Measurements from ENCODE around the gene RETREG2. TPM values are rescaled to one million over a fixed set of nuclear protein-coding genes. Genes with fewer than 3 reads are reported as not detected.

Gene RETREG2
- total RNA-seq, 1 experiment from 2014 or later = 106 TPM

DNA sequence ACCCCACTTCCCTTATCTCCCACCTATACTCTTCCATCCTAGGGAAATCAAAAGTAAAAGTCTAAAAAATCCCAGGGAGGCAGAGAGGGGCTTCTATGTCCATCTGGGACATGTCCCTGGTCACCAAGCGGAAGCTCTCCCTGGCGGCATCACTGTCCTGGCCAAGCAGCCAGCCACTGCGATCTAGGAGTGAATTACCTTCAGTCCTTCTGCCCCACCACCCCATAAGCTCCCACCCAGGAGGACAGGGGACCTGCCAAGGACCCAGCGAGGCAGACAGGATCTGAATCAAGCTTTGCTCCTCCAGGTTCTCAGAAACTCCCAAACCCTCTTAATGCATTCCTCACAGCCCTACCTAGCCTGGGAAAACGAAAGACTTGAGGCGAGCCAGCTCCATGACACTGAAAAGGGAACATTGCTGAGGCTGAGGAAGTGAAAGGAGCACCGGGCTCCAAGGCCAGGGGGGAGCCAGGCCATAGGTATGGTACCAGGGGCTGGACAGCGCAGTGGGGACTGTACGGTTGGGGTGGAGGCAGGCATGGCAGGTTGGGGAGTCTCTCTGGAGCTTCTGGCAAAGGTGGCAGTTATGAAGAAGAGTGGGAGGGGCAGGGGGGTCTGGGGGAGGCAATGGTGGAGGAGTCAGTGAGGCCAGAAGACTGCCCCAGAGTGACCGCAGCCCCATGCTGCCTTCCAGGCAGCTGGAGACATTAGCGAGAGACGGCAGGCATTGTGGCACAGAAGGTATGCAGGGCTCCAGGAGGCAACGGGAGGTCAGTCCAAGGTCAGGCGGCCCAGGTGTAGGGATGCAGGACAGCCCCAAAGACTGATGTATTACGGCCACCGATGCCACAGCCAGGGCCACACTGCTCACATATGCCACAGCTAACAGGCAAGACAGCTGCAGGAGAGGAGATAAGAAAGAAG, 5.6 kb upstream of the RETREG2 start:
- TF ChIP-seq POLR2AphosphoS5 (IDR thresholded peaks at IDR 0.05; ENCODE audit: low read depth, low read length) (no peak), TCF7L2 (IDR thresholded peaks at IDR 0.05; ENCODE audit: low read depth, low read length) (no peak), SIN3A (IDR thresholded peaks at IDR 0.05; ENCODE audit: borderline replicate concordance, insufficient read depth, low read depth, low read length) (no peak)
- TF ChIP-seq, protein P1, sequence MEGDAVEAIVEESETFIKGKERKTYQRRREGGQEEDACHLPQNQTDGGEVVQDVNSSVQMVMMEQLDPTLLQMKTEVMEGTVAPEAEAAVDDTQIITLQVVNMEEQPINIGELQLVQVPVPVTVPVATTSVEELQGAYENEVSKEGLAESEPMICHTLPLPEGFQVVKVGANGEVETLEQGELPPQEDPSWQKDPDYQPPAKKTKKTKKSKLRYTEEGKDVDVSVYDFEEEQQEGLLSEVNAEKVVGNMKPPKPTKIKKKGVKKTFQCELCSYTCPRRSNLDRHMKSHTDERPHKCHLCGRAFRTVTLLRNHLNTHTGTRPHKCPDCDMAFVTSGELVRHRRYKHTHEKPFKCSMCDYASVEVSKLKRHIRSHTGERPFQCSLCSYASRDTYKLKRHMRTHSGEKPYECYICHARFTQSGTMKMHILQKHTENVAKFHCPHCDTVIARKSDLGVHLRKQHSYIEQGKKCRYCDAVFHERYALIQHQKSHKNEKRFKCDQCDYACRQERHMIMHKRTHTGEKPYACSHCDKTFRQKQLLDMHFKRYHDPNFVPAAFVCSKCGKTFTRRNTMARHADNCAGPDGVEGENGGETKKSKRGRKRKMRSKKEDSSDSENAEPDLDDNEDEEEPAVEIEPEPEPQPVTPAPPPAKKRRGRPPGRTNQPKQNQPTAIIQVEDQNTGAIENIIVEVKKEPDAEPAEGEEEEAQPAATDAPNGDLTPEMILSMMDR (IDR thresholded peaks at IDR 0.05) = no peak
- TF ChIP-seq, protein P2, sequence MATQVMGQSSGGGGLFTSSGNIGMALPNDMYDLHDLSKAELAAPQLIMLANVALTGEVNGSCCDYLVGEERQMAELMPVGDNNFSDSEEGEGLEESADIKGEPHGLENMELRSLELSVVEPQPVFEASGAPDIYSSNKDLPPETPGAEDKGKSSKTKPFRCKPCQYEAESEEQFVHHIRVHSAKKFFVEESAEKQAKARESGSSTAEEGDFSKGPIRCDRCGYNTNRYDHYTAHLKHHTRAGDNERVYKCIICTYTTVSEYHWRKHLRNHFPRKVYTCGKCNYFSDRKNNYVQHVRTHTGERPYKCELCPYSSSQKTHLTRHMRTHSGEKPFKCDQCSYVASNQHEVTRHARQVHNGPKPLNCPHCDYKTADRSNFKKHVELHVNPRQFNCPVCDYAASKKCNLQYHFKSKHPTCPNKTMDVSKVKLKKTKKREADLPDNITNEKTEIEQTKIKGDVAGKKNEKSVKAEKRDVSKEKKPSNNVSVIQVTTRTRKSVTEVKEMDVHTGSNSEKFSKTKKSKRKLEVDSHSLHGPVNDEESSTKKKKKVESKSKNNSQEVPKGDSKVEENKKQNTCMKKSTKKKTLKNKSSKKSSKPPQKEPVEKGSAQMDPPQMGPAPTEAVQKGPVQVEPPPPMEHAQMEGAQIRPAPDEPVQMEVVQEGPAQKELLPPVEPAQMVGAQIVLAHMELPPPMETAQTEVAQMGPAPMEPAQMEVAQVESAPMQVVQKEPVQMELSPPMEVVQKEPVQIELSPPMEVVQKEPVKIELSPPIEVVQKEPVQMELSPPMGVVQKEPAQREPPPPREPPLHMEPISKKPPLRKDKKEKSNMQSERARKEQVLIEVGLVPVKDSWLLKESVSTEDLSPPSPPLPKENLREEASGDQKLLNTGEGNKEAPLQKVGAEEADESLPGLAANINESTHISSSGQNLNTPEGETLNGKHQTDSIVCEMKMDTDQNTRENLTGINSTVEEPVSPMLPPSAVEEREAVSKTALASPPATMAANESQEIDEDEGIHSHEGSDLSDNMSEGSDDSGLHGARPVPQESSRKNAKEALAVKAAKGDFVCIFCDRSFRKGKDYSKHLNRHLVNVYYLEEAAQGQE (IDR thresholded peaks at IDR 0.05; ENCODE audit: insufficient read depth in 1 of 2, low read depth in 2 of 2, low read length in 1 of 2) = no peak
- no peak overlapping the region for H3K27ac ChIP-seq (ENCODE audit: low read length)
- intact Hi-C loops (cut with micrococcal nuclease; ENCODE audit: unreplicated experiment) (no loop called here), in situ Hi-C loops (cut with HindIII; ENCODE audit: low pct_unique_long_range_greater_than_20kb, low sequenced_read_pairs) (no loop called here)
- ChIA-PET POLR2A (no interaction called here), CTCF (no interaction called here)
- no peaks in the 10 kb centered on the region for H3K27me3 ChIP-seq (ENCODE audit: control insufficient read depth, insufficient read depth, low read length)
- no peaks in the 10 kb centered on the region for H3K4me1 ChIP-seq (ENCODE audit: control insufficient read depth, insufficient read depth, low read length)
- H3K36me3 ChIP-seq (ENCODE audit: control insufficient read depth, insufficient read depth, low read length) = no peaks in the 10 kb centered on the region; the same call in 1 of the 2 replicates
- no TSS peak for BruUV-seq (replicated peaks)
- H3K9me3 ChIP-seq (ENCODE audit: control insufficient read depth, insufficient read depth, low read depth, low read length) = no peaks in the 10 kb centered on the region
- no peak overlapping the region for H3K4me3 ChIP-seq (ENCODE audit: low read depth in 2 of 2, low read length in 2 of 2)
- DNase-seq (ENCODE audit: low read depth, low spot score) (no peak), ATAC-seq (no peak)

DNA sequence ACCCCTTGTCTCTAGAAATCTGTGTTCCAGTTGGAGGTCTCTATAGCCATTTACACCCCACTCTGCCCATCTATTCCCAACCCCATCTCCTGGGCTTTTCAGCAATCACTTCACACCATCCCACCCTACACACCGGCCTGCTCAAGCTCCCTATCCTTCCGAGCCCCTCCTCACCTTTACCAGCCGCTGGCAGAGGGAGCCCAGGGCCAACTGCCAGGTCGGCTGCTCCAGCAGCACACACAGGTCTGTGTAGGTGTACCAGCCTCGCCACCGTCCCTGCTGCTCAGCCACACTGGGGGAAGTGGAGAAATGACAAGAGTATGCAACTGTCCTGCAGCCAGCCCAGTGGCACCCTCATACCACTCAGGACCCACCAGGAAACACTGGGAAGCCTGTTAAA, 4.9 kb upstream of the RETREG2 start:
- POLR2A ChIA-PET = no interaction called here
- H3K4me3 ChIP-seq (ENCODE audit: low read depth in 2 of 2, low read length in 2 of 2) = no peak overlapping the region
- H3K27me3 ChIP-seq (ENCODE audit: control insufficient read depth, insufficient read depth, low read length) = no peaks in the 10 kb centered on the region
- no peaks in the 10 kb centered on the region for H3K4me1 ChIP-seq (ENCODE audit: control insufficient read depth, insufficient read depth, low read length)
- H3K9me3 ChIP-seq (ENCODE audit: control insufficient read depth, insufficient read depth, low read depth, low read length) = no peaks in the 10 kb centered on the region
- CTCF ChIA-PET = no interaction called here
- TF ChIP-seq, protein P2 (IDR thresholded peaks at IDR 0.05; ENCODE audit: insufficient read depth in 1 of 2, low read depth in 2 of 2, low read length in 1 of 2) = no peak
- TF ChIP-seq, protein P1 (IDR thresholded peaks at IDR 0.05) = no peak
- TF ChIP-seq SIN3A (IDR thresholded peaks at IDR 0.05; ENCODE audit: borderline replicate concordance, insufficient read depth, low read depth, low read length) (no peak), POLR2AphosphoS5 (IDR thresholded peaks at IDR 0.05; ENCODE audit: low read depth, low read length) (no peak)
- ATAC-seq (no peak), DNase-seq (ENCODE audit: low read depth, low spot score) (no peak)
- no peak overlapping the region for H3K27ac ChIP-seq (ENCODE audit: low read length)
- intact Hi-C loops (cut with micrococcal nuclease; ENCODE audit: unreplicated experiment) (no loop called here), in situ Hi-C loops (cut with HindIII; ENCODE audit: low pct_unique_long_range_greater_than_20kb, low sequenced_read_pairs) (no loop called here)
- H3K36me3 ChIP-seq (ENCODE audit: control insufficient read depth, insufficient read depth, low read length) = no peaks in the 10 kb centered on the region; the same call in 1 of the 2 replicates
- BruUV-seq (replicated peaks) = no TSS peak

Measured in Panc1 (cell line).